GM12892 (cell line): ENCODE measurements around the gene BTBD17.

ENCODE experiments used
- POLR2A ChIP-seq: IDR thresholded peaks from 2 replicates; pipeline ENCODE4 v1.6.1; 2011; ENCODE audit warnings: low read depth, low read length, control low read depth
- POLR2AphosphoS5 ChIP-seq: IDR thresholded peaks from 2 replicates; pipeline ENCODE4 v1.6.1; 2011; ENCODE audit warnings: low read depth, low read length, control low read depth

DNA sequence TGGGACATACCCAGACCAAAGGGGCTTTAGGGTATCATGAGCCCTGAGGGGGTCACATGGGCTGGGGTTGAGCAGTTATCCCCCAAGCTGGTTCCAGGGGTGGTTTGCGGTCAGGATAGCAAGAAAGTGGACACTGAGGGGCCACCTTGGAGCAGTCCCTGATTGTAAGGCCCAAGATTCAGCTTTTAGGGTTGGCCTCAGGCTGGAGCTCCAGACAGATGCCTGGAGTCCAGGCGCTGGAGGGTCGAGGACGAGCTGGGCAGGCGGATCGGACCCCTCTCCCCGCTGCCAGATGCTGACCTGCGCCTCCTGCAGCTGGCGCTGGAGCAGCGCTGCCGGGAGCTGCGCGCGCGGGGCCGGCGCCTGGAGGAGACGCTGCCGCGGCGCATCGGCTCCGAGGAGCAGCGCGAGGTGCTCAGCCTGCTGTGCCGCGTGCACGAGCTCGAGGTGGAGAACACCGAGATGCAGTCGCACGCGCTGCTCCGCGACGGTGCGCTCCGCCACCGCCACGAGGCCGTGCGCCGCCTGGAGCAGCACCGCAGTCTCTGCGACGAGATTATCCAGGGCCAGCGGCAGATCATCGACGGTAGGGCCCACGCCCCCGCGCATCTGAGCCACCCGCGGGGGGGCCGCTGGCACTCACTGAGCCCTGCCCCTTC, 10.0 kb downstream of the BTBD17 start:
- no peak for TF ChIP-seq POLR2A
- no peak for TF ChIP-seq POLR2AphosphoS5
